Mesenteric fat pad (tissue), 1 donor: ENCODE data around the gene FBP1. TPM values are rescaled to one million over a fixed set of nuclear protein-coding genes. Genes with fewer than 3 reads are reported as not detected.

Experiments used
- DNase-seq: peaks from one replicate; pipeline ENCODE4 v3.0.0-alpha.2; 2020; ENCODE audit warnings: low spot score
- total RNA-seq: library from RNA; stranded (reverse); fragmentation: NEBNext Ultra II Directional; extraction: Animal tissue kit (Norgen Biotek cat#: 25700); gene quantifications from one replicate; pipeline ENCODE4 v1.2.1, GENCODE V29; 2021
- donor health status: DM: yes; HTN: yes; CAD: no.

FBP1 gene
- total RNA-seq, 1 donor from 2014 or later: 14.5 TPM

- DNase-seq: no peak
Observed at GRCh38 chr9:94657021-94657725, 17.9 kb upstream of the FBP1 start.

GRCh38 chr9:94656200-94656599 lies 16.9 kb upstream of the FBP1 start:
- no peak for DNase-seq

GRCh38 chr9:94655739-94656138 lies 16.4 kb upstream of the FBP1 start:
- no peak for DNase-seq

GRCh38 chr9:94654165-94654894 lies 15.0 kb upstream of the FBP1 start:
- no peak for DNase-seq

GRCh38 chr9:94650949-94651348 lies 11.6 kb upstream of the FBP1 start:
- DNase-seq: no peak

GRCh38 chr9:94649100-94649819 lies 9.9 kb upstream of the FBP1 start:
- no peak for DNase-seq

- no peak for DNase-seq
Observed at GRCh38 chr9:94648185-94648584, 8.9 kb upstream of the FBP1 start.

- DNase-seq: no peak
Observed at GRCh38 chr9:94645901-94646300, 6.6 kb upstream of the FBP1 start.

- DNase-seq: no peak
Observed at GRCh38 chr9:94644543-94644942, 5.2 kb upstream of the FBP1 start.

- no peak for DNase-seq
Observed at GRCh38 chr9:94643741-94644140, 4.4 kb upstream of the FBP1 start.

GRCh38 chr9:94643176-94643575 lies 3.9 kb upstream of the FBP1 start:
- DNase-seq: no peak

- DNase-seq: no peak
Observed at GRCh38 chr9:94642501-94642900, 3.2 kb upstream of the FBP1 start.

GRCh38 chr9:94639999-94640376 lies 670 bp upstream of the FBP1 start:
- DNase-seq: no peak

GRCh38 chr9:94638335-94639060 lies 820 bp downstream of the FBP1 start:
- DNase-seq: no peak

- no peak for DNase-seq
Observed at GRCh38 chr9:94632737-94633136, 6.6 kb downstream of the FBP1 start.

GRCh38 chr9:94631599-94631998 lies 7.7 kb downstream of the FBP1 start:
- DNase-seq: no peak

- no peak for DNase-seq
Observed at GRCh38 chr9:94630833-94631232, 8.5 kb downstream of the FBP1 start.

- no peak for DNase-seq
Observed at GRCh38 chr9:94630281-94630680, 9.0 kb downstream of the FBP1 start.

GRCh38 chr9:94627287-94627686 lies 12.0 kb downstream of the FBP1 start:
- DNase-seq: no peak

- no peak for DNase-seq
Observed at GRCh38 chr9:94625835-94626234, 13.5 kb downstream of the FBP1 start.

GRCh38 chr9:94624629-94625028 lies 14.7 kb downstream of the FBP1 start:
- DNase-seq: no peak

- DNase-seq: no peak
Observed at GRCh38 chr9:94623253-94623652, 16.1 kb downstream of the FBP1 start.
